Hematopoietic multipotent progenitor cell treated with erythropoietin and hydrocortisone succinate and interleukin-3 and kit ligand, for 4 days (in vitro differentiated cells): Measurements from ENCODE around the gene AGK.

Experiments
- DNase-seq: peaks from one replicate; pipeline ENCODE4 v3.0.0-alpha.2; 2015

AGK gene

DNA sequence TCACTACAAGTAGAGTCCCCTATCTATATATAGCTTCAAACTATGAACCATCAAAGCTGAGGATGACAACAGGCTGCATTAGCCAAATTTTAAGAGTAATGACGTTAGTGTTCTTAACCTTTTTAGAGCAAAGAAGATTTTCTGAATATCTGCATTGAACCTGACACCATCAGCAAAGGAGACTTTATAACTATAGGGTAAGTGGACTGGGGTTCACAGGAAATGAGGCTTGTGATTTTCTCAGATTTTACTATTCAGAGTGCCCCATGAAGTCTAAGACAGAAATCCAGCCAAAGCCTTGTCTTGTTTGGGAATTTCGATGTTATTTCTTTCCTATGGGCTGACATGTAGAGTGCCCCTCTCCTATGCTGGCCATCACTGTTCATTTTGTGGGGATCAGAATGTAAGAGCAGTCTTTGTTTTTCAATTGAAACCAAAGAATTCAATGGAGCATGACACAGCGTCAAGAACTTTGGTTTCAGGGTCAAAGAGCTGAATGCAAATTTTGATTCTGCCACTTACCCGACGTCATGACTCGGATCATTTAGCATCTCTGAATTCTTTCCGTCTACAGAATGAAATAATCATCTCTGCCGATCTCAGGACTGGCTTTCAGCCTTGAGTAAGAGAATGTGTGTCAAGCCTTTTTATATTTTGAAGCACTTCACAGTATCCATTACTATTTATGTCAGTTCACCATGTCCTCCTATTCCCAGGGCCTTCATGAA lies 98.1 kb downstream of the AGK start:
- DNase-seq: no peak

DNA sequence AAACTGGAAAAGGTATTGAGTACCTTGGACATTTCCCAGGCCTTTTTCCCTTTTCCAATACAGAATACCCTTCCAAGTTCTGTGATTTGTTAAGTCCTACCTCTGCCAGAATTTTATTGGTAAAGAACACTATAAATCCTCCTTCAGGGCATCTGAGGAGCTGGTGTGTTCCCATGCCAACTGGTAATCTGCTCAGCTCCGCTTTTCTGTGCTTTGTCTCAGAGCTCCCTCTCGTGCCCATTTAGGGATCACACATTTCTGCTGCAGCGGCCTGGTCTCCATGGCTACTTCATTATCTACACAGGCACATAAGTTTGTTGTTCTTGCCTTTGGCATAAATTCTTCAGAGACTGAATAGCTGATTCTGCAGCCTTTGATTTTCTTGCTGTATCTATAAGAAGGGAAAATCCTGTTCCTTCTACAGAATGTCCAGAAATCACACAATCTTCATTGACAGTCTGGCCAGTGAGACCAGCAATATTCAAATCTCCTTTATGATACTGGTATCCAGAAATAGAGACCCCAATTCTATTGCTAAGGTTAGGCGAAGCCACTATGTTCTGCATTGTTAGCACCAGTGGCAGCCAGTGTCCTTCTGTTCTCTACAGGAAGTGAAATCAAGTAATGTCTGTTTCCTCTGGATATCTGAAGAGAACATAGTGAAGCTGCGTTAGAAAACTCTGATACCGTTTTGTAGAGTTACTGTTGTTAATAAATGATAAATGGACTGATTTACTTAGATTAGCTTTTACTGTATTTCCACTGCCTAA lies 98.8 kb downstream of the AGK start:
- DNase-seq: peak; percentile 90

GRCh38 chr7:141651417-141651816 lies 100.2 kb downstream of the AGK start:
- DNase-seq: no peak

- no peak for DNase-seq
These were observed 101.5 kb downstream of the AGK start for GRCh38 chr7:141652691-141653090.

DNA sequence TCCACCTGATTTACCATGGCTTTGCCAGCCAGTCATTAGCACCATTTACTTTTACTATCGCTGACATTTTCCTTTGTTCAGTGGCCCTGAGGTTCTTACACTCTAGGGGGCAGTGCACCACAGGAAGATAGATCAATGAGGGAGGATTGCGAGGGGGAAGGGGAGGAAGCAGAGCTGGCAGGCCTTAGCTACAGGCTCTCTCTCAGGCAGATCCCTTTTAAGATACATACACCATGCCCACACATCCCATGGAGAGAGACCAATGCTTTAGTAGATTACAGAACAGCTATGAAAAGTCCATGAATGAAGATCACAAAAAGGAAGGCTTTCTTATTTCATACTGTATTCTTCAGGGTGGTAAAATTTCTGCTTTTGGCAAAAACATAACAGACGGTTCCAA lies 103.3 kb downstream of the AGK start:
- DNase-seq: peak; percentile 94

DNA sequence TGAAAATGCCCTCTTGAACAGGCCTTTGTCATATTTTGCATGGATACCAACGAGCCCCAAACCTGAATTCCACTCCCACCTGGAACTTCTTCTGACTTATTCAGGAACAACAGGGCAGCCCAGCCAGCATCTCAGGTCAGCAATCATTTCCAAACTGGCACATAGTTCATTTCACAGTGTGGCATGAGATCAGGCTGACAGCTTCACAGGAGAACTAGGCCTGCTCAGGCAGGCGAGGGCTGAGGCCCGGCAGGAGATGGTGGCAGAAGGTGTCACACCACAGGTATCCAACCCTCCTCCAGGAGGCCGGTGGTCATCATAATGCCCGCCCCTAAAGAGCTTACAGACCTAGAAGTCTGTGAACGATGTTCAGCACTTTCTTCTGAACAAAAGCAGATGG lies 108.3 kb downstream of the AGK start:
- DNase-seq: no peak

GRCh38 chr7:141660259-141660658 lies 109.0 kb downstream of the AGK start:
- peak; percentile 86 for DNase-seq

- DNase-seq: peak; percentile 49
These were observed 112.1 kb downstream of the AGK start for GRCh38 chr7:141663081-141663849.

DNA sequence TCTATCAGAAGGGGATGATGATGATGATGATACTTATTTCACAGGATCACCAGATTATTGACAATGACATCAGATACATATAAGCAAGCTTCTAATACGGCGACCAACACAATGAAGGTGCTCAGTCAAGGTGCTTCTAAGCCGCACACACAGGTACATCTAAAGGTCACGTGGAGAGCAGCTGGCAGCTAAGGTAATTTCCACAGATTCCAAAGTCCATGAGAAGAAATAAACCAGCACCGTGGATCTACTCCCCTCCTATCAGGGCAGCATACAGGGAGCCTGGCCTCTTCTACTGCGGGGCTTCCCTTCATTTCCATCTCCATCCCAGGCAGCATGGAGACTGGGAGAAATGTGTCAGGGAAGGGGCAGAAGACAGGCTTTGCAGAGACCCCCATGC lies 113.2 kb downstream of the AGK start:
- DNase-seq: no peak

GRCh38 chr7:141665208-141666035 lies 114.2 kb downstream of the AGK start:
- no peak for DNase-seq

GRCh38 chr7:141666071-141666470 lies 114.9 kb downstream of the AGK start:
- DNase-seq: no peak

DNA sequence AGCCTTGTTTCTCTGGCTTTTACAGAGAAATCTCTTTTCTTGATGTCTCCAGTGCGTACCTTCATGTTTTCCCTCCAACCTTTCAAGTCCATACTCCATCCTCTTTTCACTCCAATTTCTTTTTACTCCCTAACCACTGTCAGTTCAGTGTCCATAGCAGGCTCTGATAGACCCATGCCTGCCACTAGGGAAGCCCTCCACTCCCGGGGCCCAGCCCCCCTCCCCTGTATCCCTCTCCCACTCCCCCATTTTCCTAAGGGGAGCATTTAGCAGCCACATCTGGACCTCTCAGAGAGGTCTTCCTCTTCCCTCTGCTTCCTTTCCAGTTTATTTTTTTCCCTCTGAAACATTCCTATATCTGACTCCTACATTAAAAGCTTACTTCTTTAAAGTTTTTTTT lies 117.6 kb downstream of the AGK start:
- no peak for DNase-seq

DNA sequence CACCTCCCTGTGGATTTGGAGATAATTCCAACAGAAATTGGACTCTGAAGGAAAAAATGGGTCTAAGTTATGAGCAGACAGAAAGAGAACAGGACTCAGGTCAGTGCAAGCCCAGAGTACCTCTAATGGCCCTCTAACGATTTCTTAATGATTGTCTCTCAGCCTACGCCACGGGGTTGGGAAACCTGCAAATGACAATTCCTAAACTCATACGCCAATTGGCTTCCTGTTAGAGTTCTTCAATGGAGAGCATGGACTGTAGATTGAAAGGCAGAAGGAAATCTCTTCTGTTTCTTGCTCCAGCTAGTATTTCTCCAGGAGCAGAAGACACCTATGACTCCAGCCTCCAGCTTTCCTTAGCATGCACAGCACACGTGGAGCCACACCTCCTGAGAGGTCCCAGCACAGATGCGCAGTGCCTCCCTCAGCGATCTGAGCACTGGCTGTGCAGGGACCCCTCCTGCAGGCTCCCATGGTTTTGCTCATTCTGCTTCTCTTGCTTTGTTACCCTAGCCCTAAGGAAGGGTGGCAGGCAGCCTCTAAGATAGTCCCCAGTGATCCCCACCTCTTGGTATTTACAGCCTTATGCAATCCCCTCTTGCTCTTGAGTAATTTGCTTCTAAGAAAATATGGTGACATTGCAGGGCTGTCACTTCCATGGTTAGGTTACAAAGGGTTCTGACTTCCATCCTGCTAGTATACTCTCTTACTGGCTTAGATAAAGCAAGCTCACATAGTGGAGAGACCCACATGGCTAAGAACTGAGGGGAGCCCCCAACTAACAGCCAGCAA lies 120.7 kb downstream of the AGK start:
- DNase-seq: peak; percentile 73

DNA sequence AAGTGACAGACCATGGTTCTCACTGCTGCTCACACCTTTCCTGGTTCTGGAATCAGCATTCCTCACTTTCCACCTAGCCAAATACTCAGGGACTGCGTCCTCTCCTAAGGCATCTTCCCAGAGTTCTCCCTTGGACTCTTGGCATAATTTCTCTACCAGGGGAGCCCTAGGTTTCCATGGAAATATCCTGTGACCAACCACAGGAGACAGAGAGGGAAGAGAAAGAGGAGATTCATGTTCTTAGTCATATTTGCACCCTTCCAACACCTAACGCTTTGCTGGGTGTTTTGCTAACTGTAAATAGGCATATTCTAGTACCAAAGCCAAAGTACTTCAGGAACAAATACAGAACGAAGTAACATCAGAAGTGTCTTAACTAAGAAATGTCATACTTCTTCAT lies 122.1 kb downstream of the AGK start:
- no peak for DNase-seq

GRCh38 chr7:141674171-141674671 lies 123.0 kb downstream of the AGK start:
- DNase-seq: no peak

DNA sequence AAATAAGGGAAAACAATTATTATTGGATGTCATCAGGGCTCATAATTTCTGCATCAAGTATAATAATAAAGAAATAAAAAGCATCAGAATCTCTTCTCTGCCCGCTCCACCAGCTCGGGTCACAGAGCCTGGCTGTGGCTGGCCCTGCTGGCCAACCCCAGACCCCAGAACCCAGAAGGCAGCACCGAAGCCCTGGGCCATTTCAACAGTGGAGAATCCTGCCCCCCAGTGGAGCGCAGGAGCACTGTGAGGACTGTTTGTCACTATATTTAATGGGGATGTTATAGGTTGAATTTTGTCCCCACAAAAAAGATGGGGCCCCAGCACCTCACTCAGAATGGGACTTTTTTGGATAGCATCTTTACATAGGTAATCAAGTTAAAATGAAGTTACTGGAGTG lies 123.5 kb downstream of the AGK start:
- peak; percentile 36 for DNase-seq

- peak; percentile 78 for DNase-seq
These were observed 124.4 kb downstream of the AGK start for GRCh38 chr7:141675436-141676215.

- DNase-seq: peak; percentile 63
These were observed 125.4 kb downstream of the AGK start for GRCh38 chr7:141676618-141677017.

DNA sequence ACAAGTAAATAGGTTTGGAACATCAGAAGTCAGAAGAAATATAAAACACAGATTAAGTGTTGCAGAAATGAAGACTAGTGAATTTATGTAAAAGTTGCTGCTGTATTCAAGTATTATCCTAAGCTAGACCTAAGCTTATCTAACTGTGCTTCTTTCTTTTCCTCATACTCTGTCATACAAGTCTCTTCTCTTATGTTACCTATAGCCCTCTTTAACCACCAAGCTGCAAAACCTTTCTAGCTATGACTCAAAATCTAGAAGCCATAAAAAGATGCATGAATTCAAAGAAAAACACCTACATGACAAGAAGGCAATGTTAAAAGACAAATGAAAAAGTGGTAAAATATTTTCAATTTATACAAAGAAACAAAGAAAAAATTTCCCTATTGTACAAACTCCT lies 127.8 kb downstream of the AGK start:
- DNase-seq: no peak

DNA sequence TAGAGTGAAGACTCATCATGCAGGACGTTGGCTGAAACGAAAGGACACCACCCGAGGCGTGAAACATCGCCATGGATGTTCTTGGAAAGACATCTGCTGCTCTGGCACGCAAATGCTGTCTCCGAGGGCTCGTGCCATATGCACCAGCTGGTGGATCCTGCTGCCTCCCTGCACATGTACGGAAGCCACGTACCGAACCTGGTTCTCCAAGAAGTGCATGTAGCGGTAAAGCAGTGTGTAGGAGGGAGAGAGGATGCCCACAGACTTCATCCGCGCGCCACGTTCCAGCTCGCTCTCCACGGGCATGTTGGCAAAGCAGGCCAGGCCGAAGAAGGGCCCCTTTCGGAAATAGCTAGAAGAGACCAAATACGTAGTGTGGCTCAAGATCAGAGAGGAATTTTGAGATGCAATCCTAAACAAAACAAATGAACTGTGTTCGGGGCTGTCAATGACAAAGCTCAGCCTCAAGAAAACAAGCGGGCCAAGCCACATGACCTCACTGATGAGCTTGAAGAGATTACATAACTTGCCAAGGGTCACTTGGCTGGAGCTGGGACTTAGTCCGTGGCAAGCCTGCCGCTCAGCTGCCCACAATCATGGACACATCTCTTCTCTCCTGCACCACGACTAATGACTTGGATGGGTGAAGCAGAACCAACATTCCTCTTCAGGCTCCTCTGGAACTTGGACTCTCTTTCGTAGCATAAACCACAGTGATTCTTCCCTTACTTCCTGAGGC lies 134.2 kb downstream of the AGK start:
- DNase-seq: no peak
